Astrocyte (in vitro differentiated cells and primary cell): ENCODE measurements around the gene TAF1C.

Source experiments
- EZH2 ChIP-seq: IDR thresholded peaks from 2 replicates; pipeline ENCODE4 v1.6.1; 2012; ENCODE audit warnings: mild to moderate bottlenecking, low read length, inconsistent platforms; ENCODE audit not compliant: insufficient read depth
- TF ChIP-seq, protein P1 (sequence below): IDR thresholded peaks from 2 replicates; pipeline ENCODE4 v1.5.1; 2011; ENCODE audit warnings: low read depth, mild to moderate bottlenecking, inconsistent platforms, low read length, moderate library complexity; ENCODE audit not compliant: insufficient read depth

DNA sequence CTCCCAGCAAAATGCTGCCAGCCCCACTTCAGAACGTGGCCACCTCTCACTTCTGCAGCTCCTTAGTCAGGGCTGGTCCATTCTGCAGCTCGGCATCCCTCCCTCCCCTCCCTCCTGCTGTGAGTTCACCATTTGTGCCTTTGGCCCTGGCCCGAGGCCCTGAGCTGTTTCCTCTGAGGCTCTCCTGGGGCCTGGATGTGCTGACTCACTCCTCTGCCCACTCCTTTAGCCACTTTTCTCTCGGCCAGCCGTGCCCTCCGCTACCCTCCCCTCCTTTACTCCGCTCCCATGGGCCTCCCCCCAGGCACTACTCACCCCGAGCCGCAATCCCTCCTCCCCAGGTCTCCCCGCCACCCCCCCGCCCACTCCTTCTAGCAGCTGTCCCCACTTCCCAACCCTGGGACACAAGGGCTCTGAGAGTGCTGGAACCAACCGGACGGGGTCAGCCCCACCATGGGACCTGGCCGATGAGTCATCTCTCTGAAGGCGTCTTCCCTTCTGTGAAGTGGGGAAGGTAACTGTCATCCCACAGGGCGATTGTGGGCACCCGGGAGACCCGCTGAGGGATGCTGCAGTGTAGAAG, 41.5 kb upstream of the TAF1C start:
- TF ChIP-seq, protein P1, sequence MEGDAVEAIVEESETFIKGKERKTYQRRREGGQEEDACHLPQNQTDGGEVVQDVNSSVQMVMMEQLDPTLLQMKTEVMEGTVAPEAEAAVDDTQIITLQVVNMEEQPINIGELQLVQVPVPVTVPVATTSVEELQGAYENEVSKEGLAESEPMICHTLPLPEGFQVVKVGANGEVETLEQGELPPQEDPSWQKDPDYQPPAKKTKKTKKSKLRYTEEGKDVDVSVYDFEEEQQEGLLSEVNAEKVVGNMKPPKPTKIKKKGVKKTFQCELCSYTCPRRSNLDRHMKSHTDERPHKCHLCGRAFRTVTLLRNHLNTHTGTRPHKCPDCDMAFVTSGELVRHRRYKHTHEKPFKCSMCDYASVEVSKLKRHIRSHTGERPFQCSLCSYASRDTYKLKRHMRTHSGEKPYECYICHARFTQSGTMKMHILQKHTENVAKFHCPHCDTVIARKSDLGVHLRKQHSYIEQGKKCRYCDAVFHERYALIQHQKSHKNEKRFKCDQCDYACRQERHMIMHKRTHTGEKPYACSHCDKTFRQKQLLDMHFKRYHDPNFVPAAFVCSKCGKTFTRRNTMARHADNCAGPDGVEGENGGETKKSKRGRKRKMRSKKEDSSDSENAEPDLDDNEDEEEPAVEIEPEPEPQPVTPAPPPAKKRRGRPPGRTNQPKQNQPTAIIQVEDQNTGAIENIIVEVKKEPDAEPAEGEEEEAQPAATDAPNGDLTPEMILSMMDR = no peak
- no peak for TF ChIP-seq EZH2
